ENCODE measurements around the gene CDC42SE2. TPM values are rescaled to one million over a fixed set of nuclear protein-coding genes. Genes with fewer than 3 reads are reported as not detected.

Gene CDC42SE2
- total and polyA plus RNA-seq, 2 donors, result 18.6 to 45.5 TPM

- no peak overlapping the region for H3K27ac ChIP-seq (ENCODE audit: low read depth)
- no peak for DNase-seq (ENCODE audit: extremely low spot score)
- H3K4me1 ChIP-seq (ENCODE audit: insufficient read depth), result no peaks in the 10 kb centered on the region
- peaks cover 7% of the 10 kb centered on the region for H3K36me3 ChIP-seq (ENCODE audit: insufficient read depth)
- no peak overlapping the region for H3K4me3 ChIP-seq (ENCODE audit: low read depth, low read length)
- WGBS, result 71% methylated on average over 4 of the region's 4 CpGs
These were observed 156.0 kb downstream of the CDC42SE2 start for GRCh38 chr5:131419877-131420276.

- no peaks in the 10 kb centered on the region for H3K4me1 ChIP-seq (ENCODE audit: insufficient read depth)
- H3K36me3 ChIP-seq (ENCODE audit: insufficient read depth), result peaks cover 7% of the 10 kb centered on the region
These were observed 159.2 kb downstream of the CDC42SE2 start for GRCh38 chr5:131423056-131423455.

GRCh38 chr5:131426011-131426410 is 162.2 kb downstream of the CDC42SE2 start:
- Histone ChIP-seq H3K36me3 (ENCODE audit: insufficient read depth) (peaks cover 16% of the 10 kb centered on the region), H3K4me1 (ENCODE audit: insufficient read depth) (no peaks in the 10 kb centered on the region), H3K4me3 (ENCODE audit: low read depth, low read length) (no peak overlapping the region), H3K27ac (ENCODE audit: low read depth) (no peak overlapping the region)
- WGBS, result 88% methylated on average over 1 of the region's 1 CpG
- no peak for DNase-seq (ENCODE audit: extremely low spot score)

More at GRCh38 chr5:131423056-131423455, 159.2 kb downstream of the CDC42SE2 start:
- 91% methylated on average over 2 of the region's 2 CpGs for WGBS
- H3K27ac ChIP-seq (ENCODE audit: low read depth), result no peak overlapping the region
- DNase-seq (ENCODE audit: extremely low spot score), result no peak
- no peak overlapping the region for H3K4me3 ChIP-seq (ENCODE audit: low read depth, low read length)

GRCh38 chr5:131430794-131431193 is 166.9 kb downstream of the CDC42SE2 start:
- 58% methylated on average over 1 of the region's 1 CpG for WGBS
- Histone ChIP-seq H3K4me3 (ENCODE audit: low read depth, low read length) (no peak overlapping the region), H3K27ac (ENCODE audit: low read depth) (no peak overlapping the region), H3K4me1 (ENCODE audit: insufficient read depth) (no peaks in the 10 kb centered on the region), H3K36me3 (ENCODE audit: insufficient read depth) (peaks cover 11% of the 10 kb centered on the region)
- no peak for DNase-seq (ENCODE audit: extremely low spot score)

- Histone ChIP-seq H3K4me3 (ENCODE audit: low read depth, low read length) (no peak overlapping the region), H3K4me1 (ENCODE audit: insufficient read depth) (no peaks in the 10 kb centered on the region), H3K36me3 (ENCODE audit: insufficient read depth) (peaks cover 11% of the 10 kb centered on the region), H3K27ac (ENCODE audit: low read depth) (no peak overlapping the region)
- no peak for DNase-seq (ENCODE audit: extremely low spot score)
- 68% methylated on average over 2 of the region's 2 CpGs for WGBS
These were observed 167.9 kb downstream of the CDC42SE2 start for GRCh38 chr5:131431794-131432193.

GRCh38 chr5:131433109-131433508 is 169.3 kb downstream of the CDC42SE2 start:
- no peak overlapping the region for H3K4me3 ChIP-seq (ENCODE audit: low read depth, low read length)
- H3K4me1 ChIP-seq (ENCODE audit: insufficient read depth), result no peaks in the 10 kb centered on the region
- 97% methylated on average over 1 of the region's 1 CpG for WGBS
- no peak for DNase-seq (ENCODE audit: extremely low spot score)
- no peak overlapping the region for H3K27ac ChIP-seq (ENCODE audit: low read depth)
- peaks cover 10% of the 10 kb centered on the region for H3K36me3 ChIP-seq (ENCODE audit: insufficient read depth)

- H3K4me1 ChIP-seq (ENCODE audit: insufficient read depth), result no peaks in the 10 kb centered on the region
- 49% methylated on average over 2 of the region's 2 CpGs for WGBS
- no peak overlapping the region for H3K4me3 ChIP-seq (ENCODE audit: low read depth, low read length)
- no peak overlapping the region for H3K27ac ChIP-seq (ENCODE audit: low read depth)
- H3K36me3 ChIP-seq (ENCODE audit: insufficient read depth), result peaks cover 1% of the 10 kb centered on the region
- no peak for DNase-seq (ENCODE audit: extremely low spot score)
These were observed 172.2 kb downstream of the CDC42SE2 start for GRCh38 chr5:131436081-131436480.

GRCh38 chr5:131441184-131441583 is 177.3 kb downstream of the CDC42SE2 start:
- Histone ChIP-seq H3K36me3 (ENCODE audit: insufficient read depth) (no peaks in the 10 kb centered on the region), H3K27ac (ENCODE audit: low read depth) (no peak overlapping the region), H3K4me3 (ENCODE audit: low read depth, low read length) (no peak overlapping the region), H3K4me1 (ENCODE audit: insufficient read depth) (no peaks in the 10 kb centered on the region)
- 95% methylated on average over 2 of the region's 2 CpGs for WGBS
- DNase-seq (ENCODE audit: extremely low spot score), result no peak

Small RNAs within 50 kb of the gene (small RNA-seq; reads per million reads assigned to genes)
- not detected for gene AC004777.1
- gene RF02271, result not detected

Other genes starting within 250 kb of the CDC42SE2 start
- gene HINT1, start 98.8 kb upstream of the CDC42SE2 start, total RNA-seq, result 111 TPM
- gene HINT1, start 98.8 kb upstream of the CDC42SE2 start, polyA plus RNA-seq, result 239 TPM
- gene LYRM7, start 93.1 kb upstream of the CDC42SE2 start, total RNA-seq, result 24.1 TPM
- gene LYRM7, start 93.1 kb upstream of the CDC42SE2 start, polyA plus RNA-seq, result 6.7 TPM

All from urinary bladder (tissue), 4 donors.